Neural progenitor cell (in vitro differentiated cells): Measurements from ENCODE around the gene CORIN. TPM values are rescaled to one million over a fixed set of nuclear protein-coding genes. Genes with fewer than 3 reads are reported as not detected.

Experiments
- DNase-seq: peaks from one replicate; pipeline ENCODE4 v3.0.0-alpha.2; 2016; ENCODE audit warnings: low spot score
- H2AFZ ChIP-seq: fragments of 200-600 bp; sonication (generic); replicated peaks from 2 replicates; pipeline ENCODE4 v1.6.1; 2016; ENCODE audit warnings: antibody characterized with exemption
- H3F3A ChIP-seq: fragments of 200-600 bp; sonication (generic); 2 replicates; pipeline ENCODE4 v1.6.1; 2016; ENCODE audit warnings: antibody characterized with exemption, low read depth
- H3K27ac ChIP-seq: fragments of 200-600 bp; sonication (generic); 2 replicates; pipeline ENCODE4 v1.5.1; 2016; ENCODE audit warnings: mild to moderate bottlenecking
- H3K27me3 ChIP-seq: fragments of 200-600 bp; sonication (generic); 2 replicates; pipeline ENCODE4 v1.6.1; 2016; ENCODE audit warnings: mild to moderate bottlenecking, moderate library complexity
- H3K36me3 ChIP-seq: fragments of 200-600 bp; sonication (generic); 2 replicates; pipeline ENCODE4 v1.5.1; 2016
- H3K4me1 ChIP-seq: fragments of 200-600 bp; sonication (generic); 2 replicates; pipeline ENCODE4 v1.6.1; 2016; ENCODE audit warnings: mixed run types
- H3K4me2 ChIP-seq: fragments of 200-600 bp; sonication (generic); 2 replicates; pipeline ENCODE4 v1.6.1; 2016
- H3K4me3 ChIP-seq: fragments of 200-600 bp; sonication (generic); 2 replicates; pipeline ENCODE4 v1.5.1; 2016
- H3K79me2 ChIP-seq: fragments of 200-600 bp; sonication (generic); 2 replicates; pipeline ENCODE4 v1.6.1; 2016; ENCODE audit warnings: low read depth
- H3K9ac ChIP-seq: fragments of 200-600 bp; sonication (generic); 2 replicates; pipeline ENCODE4 v1.6.1; 2016
- H3K9me3 ChIP-seq: fragments of 200-600 bp; sonication (generic); 2 replicates; pipeline ENCODE4 v1.5.1; 2016; ENCODE audit warnings: low read depth
- H4K20me1 ChIP-seq: fragments of 200-600 bp; sonication (generic); 2 replicates; pipeline ENCODE4 v1.6.1; 2016; ENCODE audit warnings: low read depth
- H3K27ac Mint-ChIP-seq: 3 replicates; pipeline ENCODE4 v1.8.0; 2021; ENCODE audit warnings: mixed read lengths
- H3K27me3 Mint-ChIP-seq: 2 replicates; pipeline ENCODE4 v1.8.0; 2022; ENCODE audit warnings: low read depth, mild to moderate bottlenecking, inconsistent platforms, moderate library complexity, mixed read lengths; ENCODE audit not compliant: insufficient read depth
- H3K36me3 Mint-ChIP-seq: 3 replicates; pipeline ENCODE4 v1.8.0; 2021; ENCODE audit warnings: mixed read lengths
- H3K4me1 Mint-ChIP-seq: 3 replicates; pipeline ENCODE4 v1.8.0; 2021; ENCODE audit warnings: mixed read lengths
- H3K4me3 Mint-ChIP-seq: 3 replicates; pipeline ENCODE4 v1.8.0; 2021; ENCODE audit warnings: mild to moderate bottlenecking, moderate library complexity, mixed read lengths
- H3K9me3 Mint-ChIP-seq: 3 replicates; pipeline ENCODE4 v1.8.0; 2020; ENCODE audit warnings: mixed read lengths
- EZH2 ChIP-seq: fragments of 200-600 bp; sonication (generic); IDR thresholded peaks from 2 replicates; pipeline ENCODE4 v1.6.1; 2017; ENCODE audit warnings: antibody characterized with exemption, mild to moderate bottlenecking, moderate library complexity
- EZH2phosphoT487 ChIP-seq: fragments of 200-600 bp; sonication (generic); IDR thresholded peaks from 2 replicates; pipeline ENCODE4 v1.6.1; 2017; ENCODE audit warnings: antibody characterized with exemption
- total RNA-seq: library from RNA; depleted of rRNA; stranded (reverse); fragments of >200 nt; gene quantifications from 2 replicates; pipeline ENCODE4 v1.2.3, GENCODE V29; 2015; ENCODE audit warnings: low replicate concordance
- TF ChIP-seq, protein P1 (sequence below): fragments of 200-600 bp; sonication (generic); IDR thresholded peaks from 2 replicates; pipeline ENCODE4 v1.5.1; 2017; ENCODE audit warnings: antibody characterized with exemption, mild to moderate bottlenecking

CORIN gene
- total RNA-seq, 1 donor from 2014 or later = not detected

DNA sequence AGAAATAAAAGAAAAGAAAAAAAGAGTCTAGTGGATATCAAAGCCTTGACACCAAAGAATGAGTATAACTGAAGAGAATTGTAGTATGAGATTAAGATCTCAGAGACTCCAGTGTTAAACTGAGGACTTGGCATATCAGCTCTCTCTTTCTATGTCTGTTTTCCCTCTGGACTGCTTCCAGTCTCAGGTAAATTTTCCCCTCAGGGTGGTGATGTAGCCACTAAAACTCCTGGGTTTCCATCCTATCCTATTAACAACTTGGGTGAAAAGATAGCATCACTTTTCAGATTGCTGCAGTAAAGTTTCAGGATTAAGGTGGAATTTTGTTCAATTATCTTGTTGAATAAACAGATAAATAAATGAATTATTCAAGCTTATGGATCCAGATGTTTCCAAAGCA, 267.1 kb downstream of the CORIN start:
- Histone ChIP-seq H3K4me3 (no peak overlapping the region), H3K9me3 (no peaks in the 10 kb centered on the region), H3K27me3 (no peaks in the 10 kb centered on the region), H3K79me2 (no peaks in the 10 kb centered on the region), H2AFZ (no peak overlapping the region), H3K36me3 (no peaks in the 10 kb centered on the region), H3K9ac (no peak overlapping the region), H3K4me1 (no peaks in the 10 kb centered on the region), H4K20me1 (no peaks in the 10 kb centered on the region), H3K4me2 (no peak overlapping the region), H3K27ac (no peak overlapping the region), H3F3A (no peaks in the 10 kb centered on the region)
- TF ChIP-seq, protein P1, sequence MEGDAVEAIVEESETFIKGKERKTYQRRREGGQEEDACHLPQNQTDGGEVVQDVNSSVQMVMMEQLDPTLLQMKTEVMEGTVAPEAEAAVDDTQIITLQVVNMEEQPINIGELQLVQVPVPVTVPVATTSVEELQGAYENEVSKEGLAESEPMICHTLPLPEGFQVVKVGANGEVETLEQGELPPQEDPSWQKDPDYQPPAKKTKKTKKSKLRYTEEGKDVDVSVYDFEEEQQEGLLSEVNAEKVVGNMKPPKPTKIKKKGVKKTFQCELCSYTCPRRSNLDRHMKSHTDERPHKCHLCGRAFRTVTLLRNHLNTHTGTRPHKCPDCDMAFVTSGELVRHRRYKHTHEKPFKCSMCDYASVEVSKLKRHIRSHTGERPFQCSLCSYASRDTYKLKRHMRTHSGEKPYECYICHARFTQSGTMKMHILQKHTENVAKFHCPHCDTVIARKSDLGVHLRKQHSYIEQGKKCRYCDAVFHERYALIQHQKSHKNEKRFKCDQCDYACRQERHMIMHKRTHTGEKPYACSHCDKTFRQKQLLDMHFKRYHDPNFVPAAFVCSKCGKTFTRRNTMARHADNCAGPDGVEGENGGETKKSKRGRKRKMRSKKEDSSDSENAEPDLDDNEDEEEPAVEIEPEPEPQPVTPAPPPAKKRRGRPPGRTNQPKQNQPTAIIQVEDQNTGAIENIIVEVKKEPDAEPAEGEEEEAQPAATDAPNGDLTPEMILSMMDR = no peak
- no peak for TF ChIP-seq EZH2phosphoT487
- no peak for TF ChIP-seq EZH2
- Mint-ChIP-seq H3K36me3 (no peaks in the 10 kb centered on the region), H3K9me3 (no peaks in the 10 kb centered on the region), H3K27ac (no peak overlapping the region), H3K4me1 (no peaks in the 10 kb centered on the region), H3K4me3 (no peak overlapping the region), H3K27me3 (no peaks in the 10 kb centered on the region)
- no peak for DNase-seq

DNA sequence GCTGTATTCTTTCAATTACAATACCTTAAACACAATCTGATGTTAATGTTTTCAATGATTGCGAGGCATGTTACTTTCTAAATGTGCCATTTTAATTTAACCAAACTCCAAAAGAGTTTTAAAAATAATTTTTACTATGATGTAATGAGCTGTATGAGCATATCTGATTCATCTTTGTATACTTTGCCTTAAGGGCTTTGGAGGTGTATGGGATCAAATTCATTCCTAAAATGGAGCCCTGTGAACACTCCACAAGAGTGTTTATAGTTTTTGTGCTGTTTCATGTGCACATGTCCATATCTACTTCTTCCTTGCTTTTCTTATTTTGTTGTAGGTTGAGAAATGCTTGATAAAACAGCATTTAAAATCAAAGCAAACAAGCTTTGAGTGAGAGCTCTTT, 270.4 kb downstream of the CORIN start:
- Histone ChIP-seq H2AFZ (no peak overlapping the region), H3K79me2 (no peaks in the 10 kb centered on the region), H3K27ac (no peak overlapping the region), H3K4me3 (no peak overlapping the region), H3F3A (no peaks in the 10 kb centered on the region), H3K9me3 (no peaks in the 10 kb centered on the region), H3K4me1 (no peaks in the 10 kb centered on the region), H3K4me2 (no peak overlapping the region), H3K27me3 (no peaks in the 10 kb centered on the region), H4K20me1 (no peaks in the 10 kb centered on the region), H3K9ac (no peak overlapping the region), H3K36me3 (no peaks in the 10 kb centered on the region)
- H3K4me3 Mint-ChIP-seq = no peak overlapping the region
- H3K36me3 Mint-ChIP-seq = no peaks in the 10 kb centered on the region
- H3K4me1 Mint-ChIP-seq = no peaks in the 10 kb centered on the region
- DNase-seq = no peak
- H3K27ac Mint-ChIP-seq = no peak overlapping the region
- H3K27me3 Mint-ChIP-seq = no peaks in the 10 kb centered on the region
- no peaks in the 10 kb centered on the region for H3K9me3 Mint-ChIP-seq
- no peak for TF ChIP-seq EZH2
- TF ChIP-seq EZH2phosphoT487 = no peak
- TF ChIP-seq, protein P1 = no peak

DNA sequence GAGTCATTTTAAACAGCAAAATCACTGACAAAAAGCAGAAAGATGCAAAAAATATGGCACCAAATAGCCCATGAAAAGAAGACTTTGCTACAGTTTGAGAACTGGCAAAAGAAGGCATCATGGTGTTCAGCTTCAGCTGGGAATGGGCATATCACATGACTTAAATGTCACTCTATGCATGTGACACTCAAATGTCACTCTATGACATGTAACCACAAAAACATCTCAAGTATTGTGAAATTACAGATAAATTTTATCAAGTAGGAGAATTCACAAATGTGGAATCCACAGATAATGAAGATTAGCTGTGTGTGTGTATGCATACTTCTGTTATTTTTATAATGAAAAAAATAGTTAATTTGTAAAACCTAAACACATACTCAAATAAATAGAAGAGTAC, 270.9 kb downstream of the CORIN start:
- no peaks in the 10 kb centered on the region for H3K79me2 ChIP-seq
- no peaks in the 10 kb centered on the region for H3K27me3 Mint-ChIP-seq
- H3K36me3 Mint-ChIP-seq = no peaks in the 10 kb centered on the region

More for the DNA sequence above, 270.9 kb downstream of the CORIN start:
- H3K4me1 Mint-ChIP-seq = no peaks in the 10 kb centered on the region
- no peak overlapping the region for H2AFZ ChIP-seq
- no peaks in the 10 kb centered on the region for H3K4me1 ChIP-seq
- H3K9me3 Mint-ChIP-seq = no peaks in the 10 kb centered on the region
- H3K4me3 ChIP-seq = no peak overlapping the region
- H4K20me1 ChIP-seq = no peaks in the 10 kb centered on the region
- no peak for DNase-seq
- H3K4me3 Mint-ChIP-seq = no peak overlapping the region
- no peaks in the 10 kb centered on the region for H3F3A ChIP-seq
- no peaks in the 10 kb centered on the region for H3K27me3 ChIP-seq
- H3K9ac ChIP-seq = no peak overlapping the region
- TF ChIP-seq EZH2 (no peak), EZH2phosphoT487 (no peak)
- TF ChIP-seq, protein P1 = no peak
- no peaks in the 10 kb centered on the region for H3K36me3 ChIP-seq
- no peak overlapping the region for H3K27ac Mint-ChIP-seq
- no peak overlapping the region for H3K27ac ChIP-seq
- no peaks in the 10 kb centered on the region for H3K9me3 ChIP-seq
- no peak overlapping the region for H3K4me2 ChIP-seq
